Activated CD8-positive, alpha-beta memory T cell treated with anti-CD3 and anti-CD28 coated beads for 24 hours (primary cell): ENCODE results near the gene UPP1.

Experiments
- DNase-seq: peaks from one replicate; pipeline ENCODE4 v3.0.0-alpha.2; 2020

Gene UPP1

GRCh38 chr7:48087349-48087748 lies 1.7 kb upstream of the UPP1 start:
- DNase-seq, result no peak

GRCh38 chr7:48088559-48089045 lies 463 bp upstream of the UPP1 start:
- DNase-seq, result no peak

- no peak for DNase-seq
These were observed 1.2 kb downstream of the UPP1 start for GRCh38 chr7:48090095-48090805.

DNA sequence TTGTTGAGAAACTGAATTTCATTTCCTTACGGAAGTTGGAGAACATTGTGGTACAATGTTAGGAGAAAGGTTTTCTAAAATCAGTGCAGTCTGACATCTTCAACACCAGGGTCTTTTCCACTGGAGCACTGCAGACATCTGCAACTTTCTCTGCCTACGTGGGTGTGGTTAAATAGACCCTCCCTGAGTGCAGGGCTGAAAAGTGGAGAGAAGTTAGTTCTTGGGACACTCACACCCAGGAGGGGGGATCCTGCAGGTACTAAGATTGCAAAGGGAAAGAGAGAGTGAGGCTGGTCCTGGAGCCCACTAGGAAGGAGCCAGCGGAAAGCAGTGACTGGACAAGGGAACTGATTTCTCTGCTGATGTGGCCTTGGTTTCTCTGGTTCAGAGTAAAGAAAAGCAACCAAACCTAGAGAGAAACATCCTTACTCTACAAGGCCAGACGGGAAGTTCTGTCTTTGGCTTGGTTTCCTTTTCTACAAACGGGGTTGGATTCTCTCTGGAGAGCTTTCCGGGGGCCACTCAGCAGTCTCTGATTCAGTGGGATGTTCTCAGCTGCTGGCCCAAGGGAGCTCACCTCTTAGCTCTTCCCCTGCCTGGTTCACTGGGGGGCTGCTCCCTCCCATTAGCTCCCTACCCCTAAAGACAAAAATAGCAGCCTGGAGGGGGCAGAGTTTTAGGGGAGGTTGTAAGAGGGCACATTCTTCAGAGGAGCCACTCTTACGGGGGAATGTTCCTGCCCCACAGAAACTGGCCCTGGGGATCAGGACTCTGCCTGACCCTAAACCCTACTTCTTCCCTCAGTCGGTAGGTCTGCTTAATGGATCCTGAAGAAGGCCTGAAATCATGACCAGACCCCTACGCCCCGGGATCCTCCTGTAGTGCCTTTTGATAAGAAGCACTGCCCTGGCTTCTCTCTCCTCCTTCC lies 2.7 kb downstream of the UPP1 start:
- no peak for DNase-seq

DNA sequence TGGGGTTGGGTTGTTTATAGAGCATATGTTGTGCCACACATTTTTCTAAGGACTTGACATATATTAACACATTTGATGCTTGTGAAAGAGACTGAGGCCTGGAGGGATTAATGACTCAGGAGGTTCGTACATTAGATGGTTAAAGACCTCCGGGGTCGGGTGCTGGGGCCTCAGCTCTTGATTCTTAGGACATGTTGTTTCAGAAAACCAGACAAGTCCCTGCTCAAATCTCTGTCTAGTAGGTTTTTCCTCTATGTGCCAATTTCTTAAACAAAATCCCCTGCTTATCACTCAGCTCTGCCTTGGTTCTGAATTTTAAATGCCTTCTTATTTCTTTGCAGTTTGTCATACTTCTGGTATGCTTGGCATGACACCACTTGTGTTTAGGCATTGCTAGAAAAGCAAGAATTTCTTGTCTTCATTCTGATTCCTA lies 5.8 kb downstream of the UPP1 start:
- DNase-seq, result no peak

DNA sequence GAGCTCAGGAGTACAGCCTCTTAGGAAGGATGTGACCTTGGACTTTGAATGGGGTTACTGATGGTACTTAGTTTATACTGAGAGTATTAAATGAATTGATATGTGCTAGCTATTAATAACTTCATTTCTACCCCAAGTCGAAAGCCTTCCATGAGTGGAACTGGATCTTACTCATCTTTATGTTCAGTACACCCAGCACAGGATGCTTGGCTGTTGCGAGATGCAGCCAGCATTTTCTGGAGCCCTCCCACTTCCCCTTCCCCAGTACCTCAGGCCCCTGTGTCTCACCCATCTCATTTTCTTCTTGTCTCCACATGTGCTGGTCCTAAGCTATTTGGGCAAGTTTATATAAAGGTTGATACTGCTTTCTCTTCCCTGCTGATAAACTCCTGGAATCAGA lies 7.2 kb downstream of the UPP1 start:
- peak; percentile 54 for DNase-seq

DNA sequence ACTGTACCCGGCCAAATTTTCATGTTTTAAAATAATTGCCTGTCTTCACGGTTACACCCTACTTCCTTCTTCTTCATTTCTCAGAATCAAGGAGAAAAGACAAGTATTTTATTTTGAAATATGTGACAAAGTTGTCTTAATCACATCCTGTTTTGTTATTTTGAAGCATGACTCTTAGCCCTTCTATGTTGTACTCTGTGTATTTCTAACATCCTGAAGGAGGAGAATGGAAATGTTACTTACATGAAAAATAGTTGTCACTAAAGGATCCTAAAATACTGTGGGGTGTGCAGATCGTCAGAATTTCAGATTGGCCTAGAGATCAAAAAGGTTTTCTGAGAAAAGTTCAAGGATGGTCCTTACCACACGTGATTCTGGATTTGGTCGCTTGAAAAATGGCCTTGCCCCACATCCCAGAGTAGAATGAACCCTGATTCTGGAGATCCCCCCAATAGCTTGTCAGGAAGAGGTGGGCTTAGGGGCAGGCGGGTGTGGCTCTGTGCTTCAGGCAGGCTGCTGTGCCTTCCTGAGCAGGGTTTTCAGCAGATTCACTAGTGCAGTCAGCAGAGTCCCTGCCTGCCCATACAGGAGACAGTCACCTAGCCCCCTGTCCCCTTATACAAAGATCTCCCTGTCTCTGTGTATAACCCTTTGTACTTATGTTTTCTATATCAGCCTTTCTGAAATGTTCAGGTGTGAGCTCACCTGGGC lies 8.6 kb downstream of the UPP1 start:
- no peak for DNase-seq

DNA sequence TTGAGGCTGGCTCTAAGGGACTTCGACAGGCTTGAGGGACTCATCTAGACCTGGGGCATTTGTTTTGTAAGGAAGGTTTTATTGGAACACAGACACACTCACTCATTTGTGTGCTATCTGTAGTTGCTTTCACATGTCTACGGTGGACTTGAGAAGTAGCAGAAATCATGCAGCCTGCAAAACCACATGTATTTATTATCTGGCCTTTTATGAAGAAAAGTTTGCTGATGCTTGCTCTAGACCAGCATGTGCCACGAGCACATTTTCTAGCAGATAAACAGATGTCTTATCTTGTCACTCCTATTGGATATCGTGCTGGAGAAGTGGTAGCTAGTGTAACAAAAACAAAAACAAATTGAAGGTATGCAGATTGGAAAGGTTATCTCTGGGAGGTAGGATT lies 9.8 kb downstream of the UPP1 start:
- DNase-seq, result no peak

DNA sequence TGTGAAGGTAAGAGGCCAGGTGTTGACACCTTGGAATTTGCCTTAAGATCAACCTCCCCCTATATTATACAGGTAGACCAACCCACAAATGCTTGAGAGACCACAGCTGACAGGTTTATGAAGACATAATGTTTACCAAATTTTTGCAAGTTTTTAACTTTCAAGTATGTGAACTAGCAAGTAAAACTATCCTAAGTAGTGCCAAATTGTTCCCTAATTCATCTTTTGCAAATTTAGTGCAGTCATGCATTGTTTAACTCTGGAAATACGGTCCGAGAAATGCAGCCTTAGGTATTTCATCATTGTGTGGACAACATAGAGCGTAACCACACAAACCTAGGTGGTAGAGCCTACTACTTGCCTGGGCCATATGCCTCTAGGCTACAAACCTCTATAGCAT lies 10.7 kb downstream of the UPP1 start:
- DNase-seq, result no peak

- peak; percentile 38 for DNase-seq
These were observed 12.3 kb downstream of the UPP1 start for GRCh38 chr7:48101352-48101751.

GRCh38 chr7:48101968-48102367 lies 12.9 kb downstream of the UPP1 start:
- DNase-seq, result peak; percentile 60

GRCh38 chr7:48102530-48102929 lies 13.5 kb downstream of the UPP1 start:
- DNase-seq, result peak; percentile 40

GRCh38 chr7:48105045-48105444 lies 16.0 kb downstream of the UPP1 start:
- peak; percentile 47 for DNase-seq

DNA sequence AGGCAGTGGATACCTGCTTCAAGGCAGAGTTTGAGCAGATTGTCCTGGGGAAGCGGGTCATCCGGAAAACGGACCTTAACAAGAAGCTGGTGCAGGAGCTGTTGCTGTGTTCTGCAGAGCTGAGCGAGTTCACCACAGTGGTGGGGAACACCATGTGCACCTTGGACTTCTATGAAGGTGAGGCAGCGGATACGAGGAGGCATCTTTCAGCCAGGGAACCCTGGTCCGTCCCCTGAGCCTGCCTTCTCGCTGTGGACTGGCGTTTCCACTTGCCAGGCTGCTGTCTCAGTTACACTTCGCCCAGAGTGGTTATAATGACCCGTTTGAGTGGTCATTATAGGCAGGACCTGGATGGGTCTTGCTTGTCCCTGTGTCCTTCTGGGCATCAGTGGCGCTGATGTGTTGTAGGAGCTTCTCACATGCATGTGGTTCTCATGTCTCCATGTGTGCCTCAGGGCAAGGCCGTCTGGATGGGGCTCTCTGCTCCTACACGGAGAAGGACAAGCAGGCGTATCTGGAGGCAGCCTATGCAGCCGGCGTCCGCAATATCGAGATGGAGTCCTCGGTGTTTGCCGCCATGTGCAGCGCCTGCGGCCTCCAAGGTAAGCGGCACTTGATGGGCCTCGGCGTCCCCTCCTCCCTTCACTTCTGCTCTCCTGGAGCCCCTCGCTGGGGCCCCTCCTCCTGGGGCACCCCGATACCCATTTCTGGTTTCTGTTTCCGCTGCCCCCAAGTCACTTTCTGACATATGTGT lies 18.0 kb downstream of the UPP1 start:
- DNase-seq, result peak; percentile 52

DNA sequence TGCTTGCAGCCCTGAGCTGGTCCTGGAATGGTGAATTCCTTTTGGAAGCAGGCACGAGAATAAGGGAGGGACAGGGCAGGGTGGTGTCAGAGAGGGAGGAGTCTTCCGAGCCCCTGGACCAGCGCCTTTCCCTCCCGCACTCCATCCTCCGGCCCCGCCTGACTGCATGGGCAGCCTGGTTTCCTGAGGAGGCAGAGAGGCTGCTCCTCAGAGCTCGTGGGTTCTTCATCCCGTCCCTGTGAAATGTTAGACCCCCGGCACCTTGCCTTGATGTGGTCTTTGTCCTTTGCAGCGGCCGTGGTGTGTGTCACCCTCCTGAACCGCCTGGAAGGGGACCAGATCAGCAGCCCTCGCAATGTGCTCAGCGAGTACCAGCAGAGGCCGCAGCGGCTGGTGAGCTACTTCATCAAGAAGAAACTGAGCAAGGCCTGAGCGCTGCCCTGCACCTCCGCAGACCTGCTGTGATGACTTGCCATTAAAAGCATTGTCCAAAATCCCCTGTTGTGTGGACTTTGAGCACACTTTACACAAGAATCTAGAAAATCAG lies 18.9 kb downstream of the UPP1 start:
- DNase-seq, result peak; percentile 50

GRCh38 chr7:48108959-48109847 lies 20.1 kb downstream of the UPP1 start:
- DNase-seq, result peak; percentile 56

DNA sequence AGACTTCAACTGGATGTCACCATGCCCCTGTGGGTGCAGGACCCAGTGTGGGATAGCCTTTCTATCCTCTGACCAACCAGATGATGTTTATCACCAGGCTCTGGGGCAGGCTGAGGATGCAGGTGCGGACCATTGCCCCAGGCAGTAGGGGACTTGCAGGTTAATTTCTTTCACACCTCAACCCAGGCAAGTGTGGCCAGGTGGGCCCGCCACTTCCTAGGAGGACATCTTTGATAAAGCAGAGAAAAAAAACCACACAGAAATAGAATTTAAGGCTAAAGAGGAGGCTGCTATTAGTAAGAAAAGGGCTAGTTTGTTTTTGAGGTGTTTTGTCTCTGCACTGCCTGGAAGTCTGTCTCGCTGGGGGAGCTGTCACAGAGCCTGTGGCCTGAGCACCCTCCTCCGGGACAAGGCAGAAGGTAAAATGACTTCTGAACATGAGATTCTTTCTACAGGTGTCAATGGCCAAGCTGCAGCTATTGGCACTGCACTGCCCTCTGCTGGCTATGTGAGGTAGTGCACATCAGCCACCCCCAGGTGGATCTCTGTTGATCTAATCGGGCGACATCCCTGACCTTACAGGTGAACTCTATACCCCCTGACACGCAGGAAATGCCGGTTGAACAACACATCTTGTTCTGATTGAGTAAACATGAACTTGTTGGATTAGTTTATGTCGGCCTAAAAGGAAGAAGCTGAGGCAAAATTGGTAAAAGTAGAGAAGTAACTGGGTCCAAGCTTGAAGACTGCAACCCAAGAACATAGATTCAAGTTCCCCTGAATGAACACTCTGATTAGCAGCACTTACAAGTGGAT lies 21.0 kb downstream of the UPP1 start:
- DNase-seq, result peak; percentile 97

DNA sequence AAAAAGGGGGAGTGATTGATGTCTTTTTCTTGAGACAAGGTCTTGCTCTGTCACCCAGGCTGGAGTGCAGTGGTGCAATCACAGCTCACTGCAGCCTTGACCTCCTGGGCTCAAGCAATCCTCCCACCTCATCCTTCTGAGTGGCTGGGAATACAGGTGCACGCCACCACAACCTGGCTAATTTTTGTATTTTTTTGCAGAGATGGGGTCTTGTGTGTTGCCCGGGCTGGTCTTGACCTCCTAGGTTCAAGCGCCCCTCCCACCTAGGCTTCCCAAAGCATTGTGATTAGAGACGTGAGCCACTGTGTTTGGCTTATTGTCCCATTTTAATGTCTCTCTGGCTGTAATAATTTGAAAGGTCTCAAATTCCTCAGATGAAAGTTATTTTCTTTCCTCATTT lies 21.8 kb downstream of the UPP1 start:
- DNase-seq, result no peak

GRCh38 chr7:48111596-48111995 lies 22.5 kb downstream of the UPP1 start:
- no peak for DNase-seq
